Gastrocnemius medialis (tissue), 4 donors: Measurements from ENCODE around the gene ANKRD12. TPM values are rescaled to one million over a fixed set of nuclear protein-coding genes. Genes with fewer than 3 reads are reported as not detected.

Source experiments
- ATAC-seq, 2 donors: fragments of 150-250 bp; one replicate each; pipeline ENCODE4 v1.9.1; 2016
- DNase-seq, 2 donors: peaks; one replicate each; pipeline ENCODE4 v3.0.0-alpha.2; 2019
- H3K27ac ChIP-seq, 4 donors: fragments of 200-600 bp; sonication (generic); 1 replicate in 1 of 4; 2 replicates in 3 of 4; pipeline ENCODE4 v1.5.1; 2016 to 2018; ENCODE audit warnings: mild to moderate bottlenecking in 2 of 4, moderate library complexity in 1 of 4
- H3K27me3 ChIP-seq, 3 donors: fragments of 200-600 bp; sonication (generic) in 2 of 3; 1 replicate in 1 of 3; 2 replicates in 2 of 3; pipeline versions ENCODE4 v1.5.1 to v1.6.0; 2016 to 2019; ENCODE audit warnings: mild to moderate bottlenecking in 1 of 3, moderate library complexity in 1 of 3
- H3K36me3 ChIP-seq, 2 donors: fragments of 200-600 bp; sonication (generic) in 1 of 2; one replicate each; pipeline ENCODE4 v1.5.1; 2017 to 2018
- H3K4me1 ChIP-seq, 2 donors: fragments of 200-600 bp; sonication (generic) in 1 of 2; one replicate each; pipeline ENCODE4 v1.5.1; 2016 to 2017; ENCODE audit warnings: mild to moderate bottlenecking in 2 of 2
- H3K4me3 ChIP-seq, 4 donors: fragments of 200-600 bp; sonication (generic) in 3 of 4; 1 replicate in 1 of 4; 2 replicates in 3 of 4; pipeline ENCODE4 v1.5.1; 2016 to 2019; ENCODE audit warnings: mild to moderate bottlenecking in 2 of 4
- H3K9me3 ChIP-seq, 3 donors: fragments of 200-600 bp; sonication (generic) in 2 of 3; 1 replicate in 1 of 3; 2 replicates in 2 of 3; pipeline ENCODE4 v1.5.1; 2016 to 2019
- CTCF ChIP-seq, 5 experiments: fragments of 450-650 bp in 3 of 5; fragments of 200-600 bp in 2 of 5; sonication (generic) in 2 of 5; IDR thresholded peaks in 4 of 5; conservative IDR thresholded peaks in 1 of 5; 1 replicate in 4 of 5; 2 replicates in 1 of 5; pipeline ENCODE4 v1.5.1; 2016 to 2019; ENCODE audit warnings: antibody characterized with exemption in 5 of 5, mild to moderate bottlenecking in 3 of 5, moderate library complexity in 3 of 5
- POLR2A ChIP-seq, 2 donors: fragments of 450-650 bp; IDR thresholded peaks; one replicate each; pipeline ENCODE4 v1.6.1; 2017; ENCODE audit warnings: antibody characterized with exemption in 2 of 2, mild to moderate bottlenecking in 2 of 2, moderate library complexity in 2 of 2
- in situ Hi-C, 4 donors: fragments of 200-750 bp; cut with MboI; loops; one replicate each; pipeline versions ENCODE4 v1.15.0 to v1.8.0; 2017; ENCODE audit warnings: low sequenced_read_pairs in 4 of 4
- intact Hi-C: fragments of 100-400 bp; cut with DNase I; formaldehyde crosslinking; loops from one replicate; pipeline ENCODE4 v1.15.1; 2023; ENCODE audit warnings: low total_unique reads
- total RNA-seq, 4 donors: library from RNA; depleted of rRNA; stranded (reverse); fragments of >200 nt; gene quantifications; one replicate each; pipeline versions ENCODE4 v1.1.0 to v1.2.3, GENCODE V29; 2016

Gene ANKRD12
- total RNA-seq, 4 donors from 2014 or later, result 26.9 to 40.1 (median 36.7) TPM

GRCh38 chr18:9233771-9234440 is 97.3 kb downstream of the ANKRD12 start:
- Histone ChIP-seq H3K36me3 (peaks cover 0 to 18% of the 10 kb centered on the region in 2 donors), H3K27me3 (no peaks in the 10 kb centered on the region), H3K9me3 (peaks cover 0 to 8% (median 0%) of the 10 kb centered on the region in 3 donors), H3K4me3 (no peak overlapping the region), H3K4me1 (no peaks in the 10 kb centered on the region), H3K27ac (no peak overlapping the region)
- ATAC-seq, result no peak
- no peak for DNase-seq
- in situ Hi-C loops, result no loop called here
- intact Hi-C loops, result no loop called here
- no peak for TF ChIP-seq CTCF (IDR thresholded peaks at IDR 0.05 in 4 of 5, conservative IDR thresholded peaks at IDR 0.05 in 1 of 5)
- no peak for TF ChIP-seq POLR2A (IDR thresholded peaks at IDR 0.05)

GRCh38 chr18:9234528-9234927 is 97.9 kb downstream of the ANKRD12 start:
- Histone ChIP-seq H3K4me1 (no peaks in the 10 kb centered on the region), H3K36me3 (peaks cover 0 to 24% of the 10 kb centered on the region in 2 donors), H3K27me3 (no peaks in the 10 kb centered on the region), H3K27ac (no peak overlapping the region), H3K4me3 (no peak overlapping the region), H3K9me3 (peaks cover 0 to 8% (median 0%) of the 10 kb centered on the region in 3 donors)
- no peak for TF ChIP-seq CTCF (IDR thresholded peaks at IDR 0.05 in 4 of 5, conservative IDR thresholded peaks at IDR 0.05 in 1 of 5)
- no peak for TF ChIP-seq POLR2A (IDR thresholded peaks at IDR 0.05)
- no peak for ATAC-seq
- in situ Hi-C loops, result no loop called here
- intact Hi-C loops, result no loop called here
- DNase-seq, result no peak

GRCh38 chr18:9237981-9238380 is 101.4 kb downstream of the ANKRD12 start:
- in situ Hi-C loops (no loop called here), intact Hi-C loops (no loop called here)
- no peaks in the 10 kb centered on the region for H3K27me3 ChIP-seq
- H3K27ac ChIP-seq, result no peak overlapping the region
- H3K9me3 ChIP-seq, result no peaks in the 10 kb centered on the region
- no peak for DNase-seq
- no peak for ATAC-seq
- no peak for TF ChIP-seq CTCF (IDR thresholded peaks at IDR 0.05 in 4 of 5, conservative IDR thresholded peaks at IDR 0.05 in 1 of 5)
- no peak for TF ChIP-seq POLR2A (IDR thresholded peaks at IDR 0.05)
- H3K4me3 ChIP-seq, result no peak overlapping the region
- H3K4me1 ChIP-seq, result no peaks in the 10 kb centered on the region
- peaks cover 0 to 43% of the 10 kb centered on the region in 2 donors for H3K36me3 ChIP-seq

GRCh38 chr18:9239720-9240119 is 103.1 kb downstream of the ANKRD12 start:
- ATAC-seq (no peak), DNase-seq (no peak)
- no peak overlapping the region for H3K27ac ChIP-seq
- TF ChIP-seq POLR2A (IDR thresholded peaks at IDR 0.05) (no peak), CTCF (IDR thresholded peaks at IDR 0.05 in 4 of 5, conservative IDR thresholded peaks at IDR 0.05 in 1 of 5) (no peak)
- no peaks in the 10 kb centered on the region for H3K4me1 ChIP-seq
- peaks cover 0 to 41% of the 10 kb centered on the region in 2 donors for H3K36me3 ChIP-seq
- no peak overlapping the region for H3K4me3 ChIP-seq
- H3K9me3 ChIP-seq, result no peaks in the 10 kb centered on the region
- no peaks in the 10 kb centered on the region for H3K27me3 ChIP-seq
- in situ Hi-C loops (no loop called here), intact Hi-C loops (no loop called here)

- TF ChIP-seq POLR2A (IDR thresholded peaks at IDR 0.05) (no peak), CTCF (IDR thresholded peaks at IDR 0.05 in 4 of 5, conservative IDR thresholded peaks at IDR 0.05 in 1 of 5) (no peak)
- no peak for ATAC-seq
- no peak overlapping the region for H3K4me3 ChIP-seq
- in situ Hi-C loops (no loop called here), intact Hi-C loops (no loop called here)
- no peaks in the 10 kb centered on the region for H3K27me3 ChIP-seq
- H3K36me3 ChIP-seq, result peaks cover 0 to 40% of the 10 kb centered on the region in 2 donors
- H3K9me3 ChIP-seq, result no peaks in the 10 kb centered on the region
- no peak for DNase-seq
- H3K27ac ChIP-seq, result no peak overlapping the region
- H3K4me1 ChIP-seq, result no peaks in the 10 kb centered on the region
Observed at GRCh38 chr18:9240270-9240669, 103.7 kb downstream of the ANKRD12 start.
